ENCODE data around the gene KCTD13. TPM values are rescaled to one million over a fixed set of nuclear protein-coding genes. Genes with fewer than 3 reads are reported as not detected.

Gene KCTD13
- total and polyA plus RNA-seq, 10 of the 15 experiments (the other 5 are each of a cell fraction or from before 2014, with no cell fraction given): 3.3 to 29.2 (median 12.5) TPM

DNA sequence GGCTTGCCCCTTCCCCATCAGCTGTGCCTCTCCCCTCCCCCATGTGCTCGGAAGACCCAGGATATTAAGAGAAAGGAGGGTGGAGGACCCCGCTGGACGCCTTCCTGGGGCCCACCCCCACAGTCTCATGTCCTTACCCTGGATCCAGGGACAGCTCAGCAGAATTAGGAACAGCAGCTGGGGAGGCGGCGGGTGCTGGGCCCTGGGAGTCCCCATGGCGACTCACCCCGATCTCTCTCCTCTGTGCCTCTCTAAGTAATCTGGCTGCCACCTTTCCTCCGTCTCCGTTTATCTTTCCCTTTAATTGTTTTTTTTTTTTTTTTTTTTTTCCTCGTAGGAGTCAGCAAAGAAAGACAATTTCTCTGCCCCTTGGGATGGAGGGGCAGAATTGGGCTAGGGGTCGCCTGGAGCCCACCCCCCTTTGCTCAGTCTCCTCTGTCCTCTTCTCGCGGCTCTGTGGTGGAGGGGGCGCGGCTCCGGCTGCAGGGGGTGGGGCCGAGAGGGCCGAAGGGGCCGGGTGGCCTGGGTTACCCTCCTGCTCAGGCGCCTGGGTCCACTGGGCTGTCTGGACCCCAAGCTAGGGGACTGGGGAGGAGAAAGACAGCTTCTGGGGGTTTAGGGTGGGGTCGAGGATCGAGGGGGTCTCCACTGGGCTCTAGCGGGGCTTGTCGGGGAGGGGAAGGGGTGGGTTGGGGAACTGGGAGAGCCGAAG, 27.1 kb downstream of the KCTD13 start:
- H3K9me3 ChIP-seq (replicated peaks; ENCODE audit: control insufficient read depth, insufficient read depth, low read length): no peaks in the 10 kb centered on the region
- H3K4me1 ChIP-seq (ENCODE audit: control insufficient read depth, insufficient read depth, low read length): peaks cover 3% of the 10 kb centered on the region; the same call in 1 of the 2 replicates
- H2AFZ ChIP-seq (ENCODE audit: control insufficient read depth, low read depth, low read length): no peak overlapping the region
- no peak for ATAC-seq
- H3K4me3 ChIP-seq: no peak overlapping the region
- no peak overlapping the region for H3K4me2 ChIP-seq (ENCODE audit: control insufficient read depth, insufficient read depth)
- H3K9ac ChIP-seq (ENCODE audit: control insufficient read depth, insufficient read depth, low read length): no peak overlapping the region
- no TSS peak for BruUV-seq (replicated peaks)
- intact Hi-C loops (cut with micrococcal nuclease; ENCODE audit: unreplicated experiment): no loop called here
- H3K27me3 ChIP-seq (replicated peaks in 1 of 2; ENCODE audit: control insufficient read depth in 2 of 2, insufficient read depth in 2 of 2, low read length in 1 of 2): no peaks in the 10 kb centered on the region; a peak in 1 of 4 replicates
- in situ Hi-C loops (cut with MboI): no loop called here
- ChIA-PET RAD21 (ENCODE audit: unreplicated experiment) (no interaction called here), POLR2A (interaction anchor here (0.5 to 1.2 kb wide), 2 partner anchors 9 to 18 kb away, joined by 3 read pairs; no protein-coding TSS in a partner anchor), SMC1A (ENCODE audit: uncharacterized antibody, unreplicated experiment) (no interaction called here), CTCF (interaction anchor here (1.1 to 1.3 kb wide), 2 partner anchors 133 to 156 kb away, joined by 3 read pairs; partner anchors contain the start of gene TLCD3B)
- DNase-seq (ENCODE audit: low read depth, low spot score): no peak
- no peaks in the 10 kb centered on the region for H4K20me1 ChIP-seq (ENCODE audit: control insufficient read depth, insufficient read depth)
- no peak for FAIRE-seq
- H3K79me2 ChIP-seq (ENCODE audit: control insufficient read depth, insufficient read depth, low read length): no peaks in the 10 kb centered on the region
- TF ChIP-seq CREM (IDR thresholded peaks at IDR 0.05; ENCODE audit: low read depth) (no peak), CBX3 (IDR thresholded peaks at IDR 0.05; ENCODE audit: borderline replicate concordance, low read depth) (no peak), LARP7 (IDR thresholded peaks at IDR 0.05) (no peak), JUNB (IDR thresholded peaks at IDR 0.05) (no peak), SMC3 (IDR thresholded peaks at IDR 0.05; ENCODE audit: borderline replicate concordance, low read length) (no peak), ESRRA (IDR thresholded peaks at IDR 0.05; ENCODE audit: low read length) (no peak), MTA2 (IDR thresholded peaks at IDR 0.05; ENCODE audit: low read depth) (no peak), ZBED1 (IDR thresholded peaks at IDR 0.05; ENCODE audit: borderline replicate concordance) (no peak), SREBF2 (IDR thresholded peaks at IDR 0.05; ENCODE audit: low read length) (no peak), KDM1A (IDR thresholded peaks at IDR 0.05; ENCODE audit: borderline replicate concordance) (no peak)
- TF ChIP-seq, protein P1, sequence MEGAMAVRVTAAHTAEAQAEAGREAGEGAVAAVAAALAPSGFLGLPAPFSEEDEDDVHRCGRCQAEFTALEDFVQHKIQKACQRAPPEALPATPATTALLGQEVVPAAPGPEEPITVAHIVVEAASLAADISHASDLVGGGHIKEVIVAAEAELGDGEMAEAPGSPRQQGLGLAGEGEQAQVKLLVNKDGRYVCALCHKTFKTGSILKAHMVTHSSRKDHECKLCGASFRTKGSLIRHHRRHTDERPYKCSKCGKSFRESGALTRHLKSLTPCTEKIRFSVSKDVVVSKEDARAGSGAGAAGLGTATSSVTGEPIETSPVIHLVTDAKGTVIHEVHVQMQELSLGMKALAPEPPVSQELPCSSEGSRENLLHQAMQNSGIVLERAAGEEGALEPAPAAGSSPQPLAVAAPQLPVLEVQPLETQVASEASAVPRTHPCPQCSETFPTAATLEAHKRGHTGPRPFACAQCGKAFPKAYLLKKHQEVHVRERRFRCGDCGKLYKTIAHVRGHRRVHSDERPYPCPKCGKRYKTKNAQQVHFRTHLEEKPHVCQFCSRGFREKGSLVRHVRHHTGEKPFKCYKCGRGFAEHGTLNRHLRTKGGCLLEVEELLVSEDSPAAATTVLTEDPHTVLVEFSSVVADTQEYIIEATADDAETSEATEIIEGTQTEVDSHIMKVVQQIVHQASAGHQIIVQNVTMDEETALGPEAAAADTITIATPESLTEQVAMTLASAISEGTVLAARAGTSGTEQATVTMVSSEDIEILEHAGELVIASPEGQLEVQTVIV (IDR thresholded peaks at IDR 0.05; ENCODE audit: borderline replicate concordance, partially characterized antibody): no peak
- H3K36me3 ChIP-seq (ENCODE audit: control insufficient read depth in 2 of 2, insufficient read depth in 2 of 2, low read length in 1 of 2): no peaks in the 10 kb centered on the region
- 4% methylated on average over 20 of the region's 25 CpGs for WGBS (ENCODE audit: insufficient coverage, insufficient replicate concordance, low lambda C conversion rate, missing lambda C conversion rate)
- H3K27ac ChIP-seq (ENCODE audit: control insufficient read depth, insufficient read depth): no peak overlapping the region

All from GM12878 (cell line).